Coronary artery (tissue), 2 donors: ENCODE results near the gene RTP4.
"Not testable (repeated sequence)": the region's sequence is repeated elsewhere in the genome, so short reads cannot be mapped to it uniquely, and the experiment has no call there.

Experiments
- DNase-seq: peaks from one replicate; pipeline ENCODE4 v3.0.0-alpha.2; 2017; ENCODE audit warnings: low spot score
- H3K27ac ChIP-seq, 2 donors: fragments of 200-600 bp; sonication (generic); one replicate each; pipeline ENCODE4 v1.5.1; 2016 to 2019
- H3K4me3 ChIP-seq: fragments of 200-600 bp; sonication (generic); 2 replicates; pipeline ENCODE4 v1.5.1; 2016; ENCODE audit warnings: mild to moderate bottlenecking, moderate library complexity
- CTCF ChIP-seq: fragments of 200-600 bp; sonication (generic); IDR thresholded peaks from one replicate; pipeline ENCODE4 v1.5.1; 2019; ENCODE audit warnings: antibody characterized with exemption

The RTP4 gene

GRCh38 chr3:187385296-187385695 is 17.1 kb downstream of the RTP4 start:
- Histone ChIP-seq H3K4me3 (no peak overlapping the region), H3K27ac (no peak overlapping the region)
- DNase-seq = no peak
- TF ChIP-seq CTCF = no peak

DNA sequence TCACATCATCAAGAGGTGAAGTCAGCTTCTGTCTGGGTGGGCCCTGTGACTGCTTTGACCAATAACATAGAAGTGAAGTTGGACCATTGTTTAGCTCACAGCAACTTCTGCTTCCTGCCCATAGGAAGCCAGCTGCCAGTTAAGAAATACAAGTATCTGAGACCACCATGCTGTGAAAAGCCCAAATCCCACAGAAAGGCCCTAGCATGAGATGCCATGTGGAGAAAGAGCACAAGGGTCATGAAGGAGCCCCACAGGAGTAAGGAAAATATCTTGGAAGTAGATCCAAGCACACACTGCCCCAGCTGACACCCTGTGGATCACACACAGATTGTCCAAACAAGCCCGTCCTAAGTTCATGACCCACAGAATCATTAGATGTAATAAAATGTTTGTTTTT is 28.5 kb downstream of the RTP4 start:
- no peak overlapping the region for H3K4me3 ChIP-seq
- TF ChIP-seq CTCF = no peak
- no peak for DNase-seq
- no peak overlapping the region for H3K27ac ChIP-seq

- Histone ChIP-seq H3K27ac (no peak overlapping the region), H3K4me3 (no peak overlapping the region)
- no peak for DNase-seq
- no peak for TF ChIP-seq CTCF
These were observed 30.8 kb downstream of the RTP4 start for GRCh38 chr3:187398955-187399354.

DNA sequence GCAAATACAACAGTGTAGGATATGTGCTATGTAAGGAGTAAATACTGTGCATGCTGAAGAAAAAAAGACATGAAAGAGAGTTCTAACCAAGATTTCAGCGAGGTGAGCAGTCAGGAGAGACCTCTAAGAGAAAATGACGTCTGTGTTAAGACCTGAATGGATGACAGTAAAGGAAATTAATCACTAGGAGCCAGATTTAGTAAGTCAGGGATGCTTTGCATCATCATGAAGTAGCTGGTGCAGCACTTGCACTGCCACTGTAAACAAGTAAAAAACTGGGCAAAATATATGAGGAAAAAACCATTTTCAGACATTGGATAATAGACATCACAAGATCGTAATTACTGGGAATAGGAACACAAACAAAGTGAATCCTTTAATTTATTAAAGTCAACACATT is 32.6 kb downstream of the RTP4 start:
- DNase-seq = no peak
- no peak for TF ChIP-seq CTCF
- H3K27ac ChIP-seq = no peak overlapping the region
- H3K4me3 ChIP-seq = no peak overlapping the region

GRCh38 chr3:187401856-187402255 is 33.7 kb downstream of the RTP4 start:
- H3K27ac ChIP-seq = no peak overlapping the region
- no peak for DNase-seq
- H3K4me3 ChIP-seq = no peak overlapping the region
- TF ChIP-seq CTCF = no peak

DNA sequence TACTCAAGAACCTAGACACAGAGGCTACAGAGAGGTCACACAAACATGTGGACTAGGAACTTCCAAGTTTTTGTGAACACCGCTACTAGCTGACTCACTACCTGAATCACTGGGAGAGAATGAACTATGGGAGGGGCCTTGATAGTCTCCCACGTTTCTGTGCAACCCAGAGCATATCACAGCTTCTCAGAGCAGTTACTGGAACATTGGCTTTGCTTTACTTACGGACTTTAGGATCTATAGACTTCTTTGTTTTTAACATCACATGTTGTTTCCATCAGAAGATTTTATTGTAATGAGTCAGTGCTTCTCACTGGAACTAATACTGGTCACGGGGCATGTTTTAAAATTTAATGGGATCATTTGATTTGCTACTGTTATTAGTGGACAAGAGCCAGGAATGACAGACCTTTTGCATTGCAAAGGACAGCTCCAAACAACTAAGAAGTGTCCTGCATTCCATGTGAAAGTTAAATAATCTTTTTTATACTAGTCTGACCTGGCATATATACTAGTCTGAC is 35.6 kb downstream of the RTP4 start:
- Histone ChIP-seq H3K27ac (no peak overlapping the region), H3K4me3 (no peak overlapping the region)
- no peak for TF ChIP-seq CTCF
- no peak for DNase-seq

- Histone ChIP-seq H3K27ac (no peak overlapping the region), H3K4me3 (no peak overlapping the region)
- DNase-seq = no peak
- TF ChIP-seq CTCF = no peak
These were observed 38.7 kb downstream of the RTP4 start for GRCh38 chr3:187406927-187407326.

DNA sequence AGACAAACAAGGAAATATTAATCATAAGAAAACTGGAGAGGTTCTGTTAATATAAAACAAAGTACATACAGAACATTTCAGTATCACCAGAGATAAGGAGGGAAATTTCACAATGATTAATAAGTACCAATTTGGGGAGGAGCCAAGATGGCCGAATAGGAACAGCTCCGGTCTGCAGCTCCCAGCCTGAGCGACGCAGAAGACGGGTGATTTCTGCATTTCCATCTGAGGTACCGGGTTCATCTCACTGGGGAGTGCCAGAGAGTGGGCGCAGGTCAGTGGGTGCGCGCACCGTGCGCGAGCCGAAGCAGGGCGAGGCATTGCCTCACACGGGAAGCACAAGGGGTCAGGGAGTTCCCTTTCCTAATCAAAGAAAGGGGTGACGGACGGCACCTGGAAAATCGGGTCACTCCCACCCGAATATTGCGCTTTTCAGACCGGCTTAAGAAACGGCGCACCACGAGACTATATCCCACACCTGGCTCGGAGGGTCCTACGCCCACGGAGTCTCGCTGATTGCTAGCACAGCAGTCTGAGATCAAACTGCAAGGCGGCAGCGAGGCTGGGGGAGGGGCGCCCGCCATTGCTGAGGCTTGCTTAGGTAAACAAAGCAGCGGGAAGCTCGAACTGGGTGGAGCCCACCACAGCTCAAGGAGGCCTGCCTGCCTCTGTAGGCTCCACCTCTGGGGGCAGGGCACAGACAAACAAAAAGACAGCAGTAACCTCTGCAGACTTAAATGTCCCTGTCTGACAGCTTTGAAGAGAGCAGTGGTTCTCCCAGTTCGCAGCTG is 44.0 kb downstream of the RTP4 start:
- H3K27ac ChIP-seq, DNase-seq, H3K4me3 ChIP-seq: not testable (repeated sequence)
